ENCODE measurements around the gene LPAR3. TPM values are rescaled to one million over a fixed set of nuclear protein-coding genes. Genes with fewer than 3 reads are reported as not detected.

The LPAR3 gene
- 1 to 10 TPM in 1 of 4 donors, not detected in 3; 9.1 TPM for total RNA-seq

GRCh38 chr1:84892705-84893618 is at the start of gene LPAR3:
Gene LPAR3, minus strand, starts transcription at chr1:84893206. Its CDS starts 27,086 bp downstream, at chr1:84866120.
- peaks cover 0 to 12% of the 10 kb centered on the region in 2 donors for H3K27me3 ChIP-seq
- no peaks in the 10 kb centered on the region for H3K9me3 ChIP-seq
- H3K4me1 ChIP-seq = peaks cover 0 to 12% (median 2%) of the 10 kb centered on the region in 4 donors
- H3K27ac ChIP-seq = no peak within 1 kb of the TSS
- H3K36me3 ChIP-seq = no peaks in the 10 kb centered on the region
- peak within 1 kb of the TSS in 3 of 4 donors; percentile 18 to 38 (median 36) for H3K4me3 ChIP-seq
- DNase-seq = no peak
- no peak for TF ChIP-seq CTCF (IDR thresholded peaks at IDR 0.05)
- no peak for TF ChIP-seq POLR2A (IDR thresholded peaks at IDR 0.05)

- TF ChIP-seq CTCF (IDR thresholded peaks at IDR 0.05) (no peak), POLR2A (IDR thresholded peaks at IDR 0.05) (no peak)
Observed at GRCh38 chr1:84941843-84942242, 48.8 kb upstream of the LPAR3 start.

GRCh38 chr1:84940481-84940880 is 47.5 kb upstream of the LPAR3 start:
- H3K27me3 ChIP-seq = no peaks in the 10 kb centered on the region
- DNase-seq = no peak
- no peaks in the 10 kb centered on the region for H3K36me3 ChIP-seq

More at GRCh38 chr1:84941843-84942242, 48.8 kb upstream of the LPAR3 start:
- H3K4me1 ChIP-seq = peaks cover 0 to 4% (median 0%) of the 10 kb centered on the region in 4 donors
- DNase-seq = no peak
- H3K36me3 ChIP-seq = no peaks in the 10 kb centered on the region
- H3K4me3 ChIP-seq = no peak overlapping the region
- no peak overlapping the region for H3K27ac ChIP-seq
- H3K9me3 ChIP-seq = no peaks in the 10 kb centered on the region
- no peaks in the 10 kb centered on the region for H3K27me3 ChIP-seq

GRCh38 chr1:84939761-84940160 is 46.8 kb upstream of the LPAR3 start:
- H3K36me3 ChIP-seq = no peaks in the 10 kb centered on the region
- no peak overlapping the region for H3K4me3 ChIP-seq
- no peak overlapping the region for H3K27ac ChIP-seq
- TF ChIP-seq CTCF (IDR thresholded peaks at IDR 0.05) (no peak), POLR2A (IDR thresholded peaks at IDR 0.05) (no peak)
- no peaks in the 10 kb centered on the region for H3K27me3 ChIP-seq
- no peak for DNase-seq
- H3K4me1 ChIP-seq = no peaks in the 10 kb centered on the region
- H3K9me3 ChIP-seq = no peaks in the 10 kb centered on the region

More at GRCh38 chr1:84940481-84940880, 47.5 kb upstream of the LPAR3 start:
- H3K4me3 ChIP-seq = no peak overlapping the region
- H3K9me3 ChIP-seq = no peaks in the 10 kb centered on the region
- no peaks in the 10 kb centered on the region for H3K4me1 ChIP-seq
- TF ChIP-seq CTCF (IDR thresholded peaks at IDR 0.05) (no peak), POLR2A (IDR thresholded peaks at IDR 0.05) (no peak)
- no peak overlapping the region for H3K27ac ChIP-seq

DNA sequence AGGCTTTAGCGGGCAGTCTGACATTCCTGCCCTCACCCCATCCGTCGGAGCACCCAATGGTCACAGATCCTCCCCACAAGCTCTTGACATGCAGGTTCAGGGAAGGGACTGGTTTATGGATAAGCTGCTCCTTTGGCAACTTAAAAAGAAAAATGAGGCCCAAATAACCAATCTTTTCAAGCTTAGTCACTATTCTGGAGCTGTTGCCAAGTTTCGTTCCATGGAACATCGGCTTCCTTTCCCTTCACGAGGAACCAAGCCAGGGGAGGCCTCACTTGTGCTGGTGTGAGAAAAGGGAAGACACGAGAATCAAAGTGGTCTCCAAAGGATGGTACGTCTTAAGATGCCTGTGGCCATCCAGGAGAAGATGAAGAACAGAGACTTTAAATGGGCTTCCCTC is 46.1 kb upstream of the LPAR3 start:
- no peaks in the 10 kb centered on the region for H3K27me3 ChIP-seq
- no peak for TF ChIP-seq CTCF (IDR thresholded peaks at IDR 0.05)
- TF ChIP-seq POLR2A (IDR thresholded peaks at IDR 0.05) = no peak
- H3K4me3 ChIP-seq = no peak overlapping the region

More for the DNA sequence above, 46.1 kb upstream of the LPAR3 start:
- Histone ChIP-seq H3K36me3 (no peaks in the 10 kb centered on the region), H3K27ac (no peak overlapping the region), H3K4me1 (no peaks in the 10 kb centered on the region), H3K9me3 (no peaks in the 10 kb centered on the region)
- DNase-seq = no peak

All from Peyer's patch (tissue), 4 donors.